Measurements from ENCODE around the gene PDIA2. TPM values are rescaled to one million over a fixed set of nuclear protein-coding genes. Genes with fewer than 3 reads are reported as not detected.

PDIA2 gene
- total and polyA plus RNA-seq, 4 donors, result 0.03 to 0.09 TPM; not detected in 2

- Histone ChIP-seq H3K9me3 (ENCODE audit: control insufficient read depth in 4 of 4, low read length in 3 of 4) (no peaks in the 10 kb centered on the region), H3K9ac (ENCODE audit: low read depth in 1 of 2, low read length in 2 of 2) (no peak overlapping the region), H3K4me3 (ENCODE audit: low read depth in 1 of 3, low read length in 3 of 3) (no peak overlapping the region), H3K36me3 (ENCODE audit: control insufficient read depth in 4 of 4, insufficient read depth in 3 of 4, low read depth in 1 of 4, low read length in 3 of 4) (peaks cover 0 to 21% (median 4%) of the 10 kb centered on the region in 4 donors), H3K27ac (ENCODE audit: low read depth in 1 of 2, low read length in 2 of 2) (no peak overlapping the region), H3K27me3 (ENCODE audit: control insufficient read depth in 4 of 4, insufficient read depth in 4 of 4, low read length in 3 of 4) (no peaks in the 10 kb centered on the region), H3K4me1 (ENCODE audit: control insufficient read depth in 4 of 4, insufficient read depth in 4 of 4, low read length in 3 of 4) (peaks cover 0 to 3% (median 0%) of the 10 kb centered on the region in 4 donors)
- TF ChIP-seq FOXA1 (IDR thresholded peaks at IDR 0.05), result no peak
- no peak for TF ChIP-seq HNF4G (IDR thresholded peaks at IDR 0.05)
- no peak for TF ChIP-seq EGR1 (IDR thresholded peaks at IDR 0.05; ENCODE audit: low read depth in 2 of 2)
- no peak for TF ChIP-seq JUND (IDR thresholded peaks at IDR 0.05)
- no peak for TF ChIP-seq FOXA2 (IDR thresholded peaks at IDR 0.05)
- no peak for TF ChIP-seq NR2F2 (IDR thresholded peaks at IDR 0.05)
- TF ChIP-seq YY1 (IDR thresholded peaks at IDR 0.05), result no peak
- TF ChIP-seq ZBTB33 (IDR thresholded peaks at IDR 0.05), result no peak
- TF ChIP-seq ATF3 (IDR thresholded peaks at IDR 0.05), result no peak
- TF ChIP-seq HNF4A (conservative IDR thresholded peaks at IDR 0.05), result no peak
- TF ChIP-seq TAF1 (conservative IDR thresholded peaks at IDR 0.05), result no peak
- no peak for TF ChIP-seq REST (IDR thresholded peaks at IDR 0.05)
- TF ChIP-seq MAX (IDR thresholded peaks at IDR 0.05), result no peak
- no peak for DNase-seq (ENCODE audit: low spot score)
- 87% methylated on average over 6 of the region's 6 CpGs for WGBS
Observed at GRCh38 chr16:253833-254232, 29.1 kb upstream of the PDIA2 start.

- no peak for DNase-seq (ENCODE audit: low spot score)
- Histone ChIP-seq H3K27ac (ENCODE audit: low read depth in 1 of 2, low read length in 2 of 2) (no peak overlapping the region), H3K9me3 (ENCODE audit: control insufficient read depth in 4 of 4, low read length in 3 of 4) (no peaks in the 10 kb centered on the region), H3K36me3 (ENCODE audit: control insufficient read depth in 4 of 4, insufficient read depth in 3 of 4, low read depth in 1 of 4, low read length in 3 of 4) (peaks cover 1 to 23% (median 8%) of the 10 kb centered on the region in 4 donors), H3K4me3 (ENCODE audit: low read depth in 1 of 3, low read length in 3 of 3) (no peak overlapping the region), H3K9ac (ENCODE audit: low read depth in 1 of 2, low read length in 2 of 2) (no peak overlapping the region), H3K27me3 (ENCODE audit: control insufficient read depth in 4 of 4, insufficient read depth in 4 of 4, low read length in 3 of 4) (no peaks in the 10 kb centered on the region), H3K4me1 (ENCODE audit: control insufficient read depth in 4 of 4, insufficient read depth in 4 of 4, low read length in 3 of 4) (peaks cover 0 to 3% (median 0%) of the 10 kb centered on the region in 4 donors)
- no peak for TF ChIP-seq HNF4G (IDR thresholded peaks at IDR 0.05)
- TF ChIP-seq REST (IDR thresholded peaks at IDR 0.05), result no peak
- 97% methylated on average over 25 of the region's 25 CpGs for WGBS
Observed at GRCh38 chr16:254461-254860, 28.5 kb upstream of the PDIA2 start.
